AG04450 (cell line): ENCODE results near the gene EIF2S2. TPM values are rescaled to one million over a fixed set of nuclear protein-coding genes. Genes with fewer than 3 reads are reported as not detected.

Source experiments
- CTCF ChIA-PET: fragments of 300-600, 350-600 bp; formaldehyde crosslinking; extraction: SDS; loops from one replicate; lab custom pipeline; 2022; ENCODE audit warnings: antibody characterized with exemption, inconsistent platforms; lab: Charles Lee
- POLR2A ChIA-PET: fragments of 350-600 bp; formaldehyde crosslinking; extraction: SDS; loops from one replicate; lab custom pipeline; 2021; ENCODE audit warnings: antibody characterized with exemption, inconsistent platforms; lab: Yijun Ruan, JAX
- DNase-seq: peaks from one replicate; pipeline ENCODE4 v3.0.0-alpha.2; 2011; ENCODE audit warnings: low read depth, low spot score
- H3K27ac ChIP-seq: one replicate; pipeline ENCODE4 v1.5.1; 2012; ENCODE audit warnings: low read depth, low read length, control low read depth
- H3K27me3 ChIP-seq: one replicate; pipeline ENCODE4 v1.6.0; 2012; ENCODE audit warnings: low read length; ENCODE audit not compliant: control insufficient read depth, insufficient read depth
- H3K4me3 ChIP-seq: 2 replicates; pipeline ENCODE4 v1.5.1; 2011; ENCODE audit warnings: mild to moderate bottlenecking, low read depth, low read length, control low read depth
- H3K9me3 ChIP-seq: 2 replicates; pipeline ENCODE4 v1.5.1; 2012; ENCODE audit warnings: low read length; ENCODE audit not compliant: control insufficient read depth, insufficient read depth
- CTCF ChIP-seq: IDR thresholded peaks from 2 replicates; pipeline ENCODE4 v1.5.1; 2011; ENCODE audit warnings: low read depth, low read length, control low read depth, inconsistent platforms
- polyA plus RNA-seq: library from polyadenylated mRNA; depleted of rRNA; stranded (reverse); fragments of >200 nt; gene quantifications from 2 replicates; pipeline ENCODE4 v1.2.3, GENCODE V29; 2011

The EIF2S2 gene
- polyA plus RNA-seq, 1 experiment = 161 TPM

- H3K9me3 ChIP-seq = no peaks in the 10 kb centered on the region
- no peaks in the 10 kb centered on the region for H3K27me3 ChIP-seq
- peak overlapping the region; percentile 40 for H3K27ac ChIP-seq
- no peak overlapping the region for H3K4me3 ChIP-seq
- no peak for TF ChIP-seq CTCF
- POLR2A ChIA-PET = interaction anchor here (0.8 to 1.6 kb wide), 4 partner anchors 14 to 90 kb away, joined by 3 to 4 read pairs (median 3); partner anchors contain the start of genes EIF2S2 and RALY
- DNase-seq = peak; percentile 61
- CTCF ChIA-PET = interaction anchor here (1.3 to 2.4 kb wide), 3 partner anchors 10 to 220 kb away, joined by 3 to 11 read pairs (median 3); no protein-coding TSS in a partner anchor
Observed at GRCh38 chr20:34083137-34083536, 28.9 kb downstream of the EIF2S2 start.

DNA sequence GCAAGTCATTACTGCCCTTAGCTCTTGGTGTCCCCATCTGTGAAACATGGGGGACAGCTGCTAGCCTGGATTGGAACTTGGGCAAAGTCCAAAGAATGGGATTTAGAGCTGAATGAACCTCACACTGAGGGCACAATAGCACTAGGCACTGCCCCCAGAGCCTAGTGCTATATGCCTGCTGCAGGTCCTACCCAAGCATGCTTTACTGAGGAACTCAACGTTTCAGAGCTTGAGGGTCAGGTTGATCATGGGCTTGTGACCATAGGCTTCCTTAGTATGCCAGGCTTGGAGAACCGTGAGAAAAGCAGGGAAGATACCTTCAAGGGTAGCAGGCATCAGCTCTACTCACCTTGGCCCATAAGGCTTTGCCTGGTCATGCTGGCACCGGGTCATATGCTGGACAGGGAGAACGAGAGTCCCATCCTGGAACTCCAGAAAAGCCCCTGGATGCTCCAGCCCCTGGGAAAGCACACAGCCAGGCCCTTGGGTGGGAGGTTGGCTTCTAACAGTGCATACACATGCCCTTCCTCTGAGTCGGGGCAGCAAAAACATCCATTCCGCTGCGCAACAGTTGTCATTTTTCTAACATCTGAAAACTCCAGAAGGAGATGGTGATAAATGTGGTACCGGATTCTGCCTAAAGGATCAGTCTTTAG is 29.7 kb downstream of the EIF2S2 start:
- no peaks in the 10 kb centered on the region for H3K9me3 ChIP-seq
- TF ChIP-seq CTCF = no peak
- H3K27me3 ChIP-seq = no peaks in the 10 kb centered on the region
- ChIA-PET CTCF (interaction anchor here (1.3 to 2.4 kb wide), 3 partner anchors 11 to 219 kb away, joined by 3 to 11 read pairs (median 3); no protein-coding TSS in a partner anchor), POLR2A (interaction anchor here (0.8 to 1.6 kb wide), 5 partner anchors 13 to 89 kb away, joined by 3 to 4 read pairs (median 3); partner anchors contain the start of genes EIF2S2 and RALY)
- peak overlapping the region; percentile 40 for H3K27ac ChIP-seq
- H3K4me3 ChIP-seq = no peak overlapping the region
- DNase-seq = no peak

DNA sequence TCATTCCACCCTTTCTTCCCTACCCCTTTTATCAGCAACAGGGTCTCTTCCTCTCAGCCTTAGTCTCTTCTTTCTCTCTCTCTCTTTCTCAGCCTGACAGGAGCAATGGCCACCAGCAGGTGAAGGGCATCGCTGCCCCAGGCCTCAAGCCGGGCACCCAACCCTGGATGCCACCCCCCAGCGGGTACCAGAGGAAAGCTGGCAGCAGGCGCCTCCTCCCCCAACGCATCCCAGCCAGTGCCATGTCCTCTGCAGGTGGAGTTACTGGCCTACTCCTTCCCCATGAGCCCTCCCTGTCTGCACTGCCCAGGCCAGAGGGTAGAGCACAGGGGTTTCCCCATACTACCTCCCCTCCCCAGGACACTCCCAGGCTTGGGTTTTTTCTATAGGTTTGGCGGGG is 32.2 kb downstream of the EIF2S2 start:
- Histone ChIP-seq H3K9me3 (no peaks in the 10 kb centered on the region), H3K4me3 (no peak overlapping the region), H3K27me3 (no peaks in the 10 kb centered on the region), H3K27ac (no peak overlapping the region)
- ChIA-PET CTCF (no interaction called here), POLR2A (no interaction called here)
- DNase-seq = no peak
- no peak for TF ChIP-seq CTCF

- H3K27me3 ChIP-seq = no peaks in the 10 kb centered on the region
- no peaks in the 10 kb centered on the region for H3K9me3 ChIP-seq
- DNase-seq = no peak
- ChIA-PET CTCF (interaction anchor here (2.1 kb wide), 1 partner anchor 10 kb away, joined by 8 read pairs; no protein-coding TSS in a partner anchor), POLR2A (no interaction called here)
- H3K4me3 ChIP-seq = no peak overlapping the region
- no peak for TF ChIP-seq CTCF
- no peak overlapping the region for H3K27ac ChIP-seq
Observed at GRCh38 chr20:34078540-34078939, 33.5 kb downstream of the EIF2S2 start.

DNA sequence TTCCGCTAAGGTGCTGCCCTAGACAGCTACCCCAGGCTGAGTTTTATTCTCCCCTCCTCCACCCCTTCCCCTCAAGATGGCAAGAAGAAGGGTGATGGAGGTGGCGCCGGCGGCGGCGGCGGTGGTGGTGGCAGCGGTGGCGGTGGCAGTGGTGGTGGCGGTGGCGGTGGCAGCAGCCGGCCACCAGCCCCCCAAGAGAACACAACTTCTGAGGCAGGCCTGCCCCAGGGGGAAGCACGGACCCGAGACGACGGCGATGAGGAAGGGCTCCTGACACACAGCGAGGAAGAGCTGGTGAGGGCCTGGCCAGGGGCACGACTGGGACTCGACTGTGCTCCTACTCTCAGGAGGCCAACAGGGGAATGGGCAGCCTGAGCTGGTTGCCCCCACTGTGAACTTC is 35.1 kb downstream of the EIF2S2 start:
- Histone ChIP-seq H3K27ac (no peak overlapping the region), H3K9me3 (no peaks in the 10 kb centered on the region), H3K4me3 (no peak overlapping the region), H3K27me3 (no peaks in the 10 kb centered on the region)
- CTCF ChIA-PET = interaction anchor here (0.7 to 2.1 kb wide), 4 partner anchors 8 to 214 kb away, joined by 3 to 8 read pairs (median 6); partner anchors contain the start of gene EIF2S2
- POLR2A ChIA-PET = no interaction called here
- TF ChIP-seq CTCF = no peak
- DNase-seq = no peak
